GM18951 (cell line): ENCODE results near the gene OR6S1.

ENCODE experiments used
- POLR2A ChIP-seq: IDR thresholded peaks from 4 replicates; pipeline ENCODE4 v1.6.1; 2011; ENCODE audit warnings: mild to moderate bottlenecking; ENCODE audit not compliant: insufficient read length, insufficient read depth; ENCODE audit errors: extremely low read depth
- in situ Hi-C: fragments of 300-500 bp; cut with MboI; formaldehyde crosslinking; loops from one replicate; pipeline ENCODE4 v1.12.0; 2022; ENCODE audit warnings: low sequenced_read_pairs, mixed read lengths, inconsistent platforms; ENCODE audit not compliant: unreplicated experiment

OR6S1 gene

DNA sequence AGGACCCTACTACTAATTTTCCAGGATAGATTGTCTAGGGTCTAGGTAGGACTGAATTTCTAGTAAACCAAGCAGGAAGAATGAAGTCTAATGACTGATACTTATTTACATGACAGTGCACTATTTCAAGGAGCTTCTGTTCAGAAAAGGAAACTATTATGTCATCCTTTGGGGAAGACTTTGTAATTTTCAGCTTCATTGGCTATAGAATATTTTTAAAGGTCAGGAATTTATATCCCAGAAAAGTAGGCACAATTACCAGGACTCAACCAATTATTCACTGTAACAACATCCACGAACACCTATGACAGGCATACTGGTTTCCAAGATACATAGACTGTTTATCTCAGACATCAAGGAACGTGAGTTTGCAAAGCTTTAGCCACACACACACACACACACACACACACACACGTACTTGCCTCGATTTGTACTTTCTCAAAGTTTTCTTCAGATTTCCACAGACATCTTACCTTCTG lies 23.2 kb downstream of the OR6S1 start:
- in situ Hi-C loops = no loop called here
- no peak for TF ChIP-seq POLR2A

DNA sequence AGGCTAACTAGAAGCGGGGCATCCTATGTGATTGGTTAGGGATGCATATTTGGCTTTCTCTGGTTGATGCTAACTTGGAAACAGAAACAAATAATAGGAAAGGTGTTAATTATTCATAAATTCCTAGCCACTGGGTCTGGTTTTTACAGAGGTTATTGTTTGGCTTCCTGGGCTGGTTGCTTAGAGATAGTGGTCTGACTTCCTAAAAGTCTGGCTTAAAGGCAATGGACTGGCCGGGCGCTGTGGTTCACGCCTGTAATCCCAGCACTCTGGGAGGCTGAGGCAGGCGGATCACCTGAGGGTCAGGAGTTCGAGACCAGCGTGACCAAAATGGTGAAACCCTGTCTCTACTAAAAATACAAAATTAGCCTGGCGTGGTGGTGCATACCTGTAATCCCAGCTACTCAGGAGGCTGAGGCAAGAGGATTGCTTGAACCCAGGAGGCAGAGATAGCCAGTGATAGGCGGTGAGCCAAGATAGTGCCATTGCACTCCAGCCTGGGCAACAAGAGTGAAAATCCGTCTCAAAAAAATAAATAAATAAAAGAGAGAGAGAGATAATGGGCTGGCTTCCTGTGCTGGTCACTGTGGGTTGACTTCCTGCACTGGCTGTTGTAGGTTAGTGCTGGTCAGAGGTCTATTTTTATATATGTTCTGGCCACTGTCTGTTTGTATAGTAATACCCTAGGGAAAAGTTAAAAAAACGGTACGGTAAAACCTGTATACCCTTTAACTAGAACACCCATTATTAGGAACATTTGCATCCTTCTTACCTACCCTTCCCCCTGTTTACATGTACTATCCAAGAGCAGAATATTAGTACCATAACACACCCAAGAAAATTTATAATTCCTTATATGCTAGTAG lies 24.1 kb downstream of the OR6S1 start:
- in situ Hi-C loops = no loop called here
- TF ChIP-seq POLR2A = no peak

DNA sequence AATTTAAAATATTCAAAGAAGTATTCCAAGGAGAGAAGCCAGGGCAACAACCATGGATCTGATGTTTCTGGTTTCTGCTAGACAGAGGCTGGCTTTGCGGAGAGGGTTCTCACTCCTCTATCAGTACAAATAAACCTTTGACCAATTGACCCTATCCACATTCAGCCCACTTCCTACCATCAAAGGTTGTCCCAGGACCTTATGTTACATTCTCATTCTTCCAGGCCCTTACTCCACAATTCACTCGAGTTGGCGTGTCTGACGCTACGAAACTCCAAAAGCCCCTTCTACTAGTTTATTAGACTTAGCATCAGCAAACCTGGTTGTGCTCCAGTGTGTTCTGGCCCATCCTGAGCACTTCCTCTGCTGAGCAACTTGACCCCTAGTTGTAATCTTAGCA lies 25.5 kb downstream of the OR6S1 start:
- in situ Hi-C loops = no loop called here

DNA sequence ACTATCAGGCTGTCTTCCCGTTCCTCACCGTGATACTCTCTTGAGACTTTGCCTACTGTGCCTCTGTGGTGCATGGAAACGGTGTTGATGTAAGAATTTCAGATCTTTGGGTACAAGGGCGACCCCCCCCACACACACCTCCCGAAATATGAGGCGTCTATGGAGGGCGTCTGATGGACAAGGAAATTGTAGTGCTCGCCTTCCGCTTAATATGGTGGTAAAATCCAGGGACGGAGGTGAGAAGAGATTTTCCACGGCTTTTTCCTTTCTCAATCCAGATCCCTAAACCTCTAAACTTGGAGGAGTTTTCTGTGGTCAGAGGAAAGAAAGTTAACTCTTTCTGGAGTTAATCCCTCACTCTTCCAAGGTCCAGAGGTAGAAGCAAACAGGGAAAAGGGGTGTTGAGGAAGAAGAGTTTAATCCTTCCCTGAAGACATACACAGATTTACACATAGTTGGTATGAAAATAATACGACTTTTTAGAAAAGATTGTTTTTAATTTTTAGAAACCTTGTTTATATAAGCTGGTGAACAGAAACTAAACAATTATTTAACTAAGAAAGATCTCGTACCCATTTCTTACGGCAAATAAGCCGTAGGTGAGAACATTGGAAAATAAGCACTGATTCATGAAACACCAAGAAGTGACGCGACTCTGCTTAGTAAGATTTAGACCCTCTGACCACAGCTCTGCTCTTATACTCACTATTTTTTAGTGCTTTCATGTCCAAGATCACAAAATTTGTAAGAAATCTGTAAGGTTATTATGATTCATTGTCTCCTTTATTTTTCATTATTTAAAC lies 27.3 kb downstream of the OR6S1 start:
- no peak for TF ChIP-seq POLR2A
- in situ Hi-C loops = loop anchor here (5.0 kb wide), 2 partner anchors 73 to 282 kb away; partner anchors contain the start of genes ANG and CCNB1IP1

More for the DNA sequence above, 25.5 kb downstream of the OR6S1 start:
- TF ChIP-seq POLR2A = no peak

DNA sequence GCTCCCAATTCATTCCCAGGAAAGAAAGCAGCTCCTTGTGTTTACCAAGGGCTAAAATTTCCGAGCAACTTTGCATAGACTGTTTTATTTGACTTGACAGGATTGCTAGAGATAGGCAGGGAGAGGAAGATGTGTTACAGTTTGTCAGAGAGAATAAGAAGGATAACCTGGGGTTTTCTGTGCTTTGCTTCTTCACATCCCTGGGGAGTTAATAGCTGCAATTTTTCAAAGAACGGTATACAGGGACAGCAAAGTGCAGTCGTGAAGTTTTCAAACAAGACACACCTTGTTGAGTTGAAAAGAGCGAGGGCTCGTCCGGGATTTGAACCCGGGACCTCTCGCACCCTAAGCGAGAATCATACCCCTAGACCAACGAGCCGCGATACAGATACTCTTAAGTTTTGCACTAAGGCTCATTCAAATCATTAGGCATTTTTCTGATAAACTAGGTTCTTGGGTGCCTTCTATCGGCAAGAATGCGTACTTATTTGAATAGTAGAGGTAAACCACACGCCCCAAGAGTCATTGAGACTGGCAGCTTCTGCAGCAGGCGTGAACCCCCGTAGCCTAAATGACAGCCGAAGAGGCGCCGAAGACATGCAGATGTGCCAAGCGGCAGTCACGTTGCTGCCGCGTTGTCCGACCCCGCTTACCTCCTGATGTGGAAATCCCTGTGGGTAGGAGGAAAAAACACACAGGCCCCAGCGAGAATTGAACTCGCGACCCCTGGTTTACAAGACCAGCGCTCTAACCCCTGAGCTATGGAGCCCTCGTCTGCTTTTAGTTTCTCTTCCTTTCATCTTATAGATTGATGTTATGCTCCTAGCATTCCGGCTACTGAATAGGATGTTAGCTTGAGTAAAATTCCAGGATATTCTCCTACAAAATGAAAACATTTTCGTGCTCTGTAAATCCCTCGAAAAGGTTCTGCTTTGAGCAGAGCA lies 28.1 kb downstream of the OR6S1 start:
- TF ChIP-seq POLR2A = peak; percentile 34
- in situ Hi-C loops = loop anchor here (5.0 kb wide), 2 partner anchors 74 to 281 kb away; partner anchors contain the start of genes ANG and CCNB1IP1

- in situ Hi-C loops = loop anchor here (5.0 kb wide), 2 partner anchors 75 to 280 kb away; partner anchors contain the start of genes ANG and CCNB1IP1
- TF ChIP-seq POLR2A = no peak
Measured at GRCh38 chr14:20612403-20612802, 29.1 kb downstream of the OR6S1 start.

- no peak for TF ChIP-seq POLR2A
- in situ Hi-C loops = loop anchor here (5.0 kb wide), 2 partner anchors 76 to 279 kb away; partner anchors contain the start of genes ANG and CCNB1IP1
Measured at GRCh38 chr14:20611277-20611676, 30.2 kb downstream of the OR6S1 start.

DNA sequence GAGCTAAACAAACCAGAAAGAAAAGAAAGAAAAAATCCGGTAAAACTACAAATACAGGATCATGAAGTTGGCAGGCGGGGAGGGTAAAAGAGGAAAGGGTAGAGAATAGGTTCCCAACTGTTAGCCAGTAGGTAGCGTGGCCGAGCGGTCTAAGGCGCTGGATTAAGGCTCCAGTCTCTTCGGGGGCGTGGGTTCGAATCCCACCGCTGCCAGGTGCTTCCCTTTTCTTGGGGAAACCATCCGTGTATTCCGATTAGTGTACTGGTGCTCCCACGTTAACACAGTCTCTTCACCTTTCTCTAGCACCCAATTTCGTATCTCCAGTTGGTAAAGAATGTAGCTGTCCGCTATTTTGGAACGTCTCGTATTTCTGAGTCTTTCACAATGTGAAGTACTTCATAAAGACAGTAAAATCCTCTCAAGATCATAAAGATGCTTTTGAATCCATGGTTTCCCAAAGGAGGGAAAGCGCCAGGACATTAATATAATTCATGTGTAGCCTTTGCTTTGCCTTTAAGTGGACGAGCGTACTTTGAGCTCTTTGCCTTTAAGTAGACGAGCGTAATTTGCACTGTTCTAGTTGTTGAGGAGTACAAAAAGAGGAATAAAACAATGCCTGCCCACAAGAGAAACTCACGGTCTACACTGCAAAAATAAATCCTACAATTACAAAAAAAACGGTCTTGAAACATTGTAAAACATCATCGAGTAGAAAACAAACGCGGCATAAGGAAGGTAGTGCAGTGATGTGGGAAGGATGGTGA lies 31.3 kb downstream of the OR6S1 start:
- TF ChIP-seq POLR2A = no peak
- in situ Hi-C loops = loop anchor here (5.0 kb wide), 2 partner anchors 77 to 278 kb away; partner anchors contain the start of genes ANG and CCNB1IP1

DNA sequence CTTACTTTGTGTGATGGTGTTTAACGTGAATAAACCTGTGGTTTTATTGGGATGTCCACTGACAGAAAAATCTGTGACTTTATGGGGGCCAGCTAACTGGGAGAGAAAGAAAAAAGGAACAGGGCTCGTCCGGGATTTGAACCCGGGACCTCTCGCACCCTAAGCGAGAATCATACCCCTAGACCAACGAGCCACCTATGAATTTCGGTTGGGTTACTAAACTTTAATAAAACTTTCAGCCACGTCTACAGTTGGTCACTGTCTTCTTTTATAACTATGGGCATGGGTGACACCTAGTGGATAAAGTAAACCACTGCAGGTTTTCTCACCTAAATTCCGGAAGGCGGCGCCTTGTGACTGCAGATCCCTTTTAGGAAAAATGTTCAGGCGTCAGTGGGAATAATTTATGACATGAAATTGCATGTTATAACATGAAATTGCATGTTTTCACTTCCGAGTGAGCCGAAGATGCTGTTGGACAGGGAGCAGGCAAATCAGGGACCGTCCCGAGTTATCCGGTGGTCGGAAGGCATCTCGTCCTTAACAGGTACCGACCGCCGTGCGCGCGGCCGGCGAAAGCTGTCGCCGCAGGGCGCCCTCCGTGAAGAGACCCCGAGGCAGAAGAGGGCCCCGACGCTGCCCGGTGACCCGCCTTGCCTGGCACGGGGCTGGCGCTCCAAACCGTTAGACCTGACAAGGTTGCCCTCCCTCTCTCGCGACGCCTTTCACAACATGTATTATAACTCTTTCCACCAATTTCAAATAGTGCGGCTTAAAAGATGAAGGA lies 32.1 kb downstream of the OR6S1 start:
- in situ Hi-C loops = loop anchor here (5.0 kb wide), 2 partner anchors 78 to 277 kb away; partner anchors contain the start of genes ANG and CCNB1IP1
- no peak for TF ChIP-seq POLR2A

GRCh38 chr14:20608383-20609110 lies 32.9 kb downstream of the OR6S1 start:
- no peak for TF ChIP-seq POLR2A
- in situ Hi-C loops = no loop called here
